ENCODE results near the gene TCF3.

The TCF3 gene

DNA sequence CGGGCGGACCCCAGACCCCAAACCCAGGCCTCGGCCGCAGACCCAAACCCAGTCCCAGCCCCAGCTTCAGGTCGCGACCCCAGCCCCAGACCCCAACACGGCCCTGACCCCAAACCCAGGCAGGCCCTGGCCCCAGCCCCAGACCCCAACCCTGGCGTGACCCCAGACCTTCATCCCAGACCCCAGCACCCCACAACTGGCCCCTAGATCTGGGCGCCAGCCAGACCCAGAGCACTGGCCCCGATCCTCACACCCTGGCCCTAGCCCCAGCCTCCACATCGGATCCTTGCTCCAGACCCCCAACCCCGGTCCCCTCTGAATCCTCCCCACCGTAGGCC, 67.2 kb downstream of the TCF3 start:
- TF ChIP-seq, protein P1, sequence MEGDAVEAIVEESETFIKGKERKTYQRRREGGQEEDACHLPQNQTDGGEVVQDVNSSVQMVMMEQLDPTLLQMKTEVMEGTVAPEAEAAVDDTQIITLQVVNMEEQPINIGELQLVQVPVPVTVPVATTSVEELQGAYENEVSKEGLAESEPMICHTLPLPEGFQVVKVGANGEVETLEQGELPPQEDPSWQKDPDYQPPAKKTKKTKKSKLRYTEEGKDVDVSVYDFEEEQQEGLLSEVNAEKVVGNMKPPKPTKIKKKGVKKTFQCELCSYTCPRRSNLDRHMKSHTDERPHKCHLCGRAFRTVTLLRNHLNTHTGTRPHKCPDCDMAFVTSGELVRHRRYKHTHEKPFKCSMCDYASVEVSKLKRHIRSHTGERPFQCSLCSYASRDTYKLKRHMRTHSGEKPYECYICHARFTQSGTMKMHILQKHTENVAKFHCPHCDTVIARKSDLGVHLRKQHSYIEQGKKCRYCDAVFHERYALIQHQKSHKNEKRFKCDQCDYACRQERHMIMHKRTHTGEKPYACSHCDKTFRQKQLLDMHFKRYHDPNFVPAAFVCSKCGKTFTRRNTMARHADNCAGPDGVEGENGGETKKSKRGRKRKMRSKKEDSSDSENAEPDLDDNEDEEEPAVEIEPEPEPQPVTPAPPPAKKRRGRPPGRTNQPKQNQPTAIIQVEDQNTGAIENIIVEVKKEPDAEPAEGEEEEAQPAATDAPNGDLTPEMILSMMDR (IDR thresholded peaks at IDR 0.05; ENCODE audit: extremely low read depth, insufficient read depth, missing control alignments), result no peak
- DNase-seq (ENCODE audit: low spot score), result no peak
- in situ Hi-C loops (cut with MboI; ENCODE audit: low pct_unique_long_range_greater_than_20kb, low sequenced_read_pairs, unreplicated experiment), result no loop called here

DNA sequence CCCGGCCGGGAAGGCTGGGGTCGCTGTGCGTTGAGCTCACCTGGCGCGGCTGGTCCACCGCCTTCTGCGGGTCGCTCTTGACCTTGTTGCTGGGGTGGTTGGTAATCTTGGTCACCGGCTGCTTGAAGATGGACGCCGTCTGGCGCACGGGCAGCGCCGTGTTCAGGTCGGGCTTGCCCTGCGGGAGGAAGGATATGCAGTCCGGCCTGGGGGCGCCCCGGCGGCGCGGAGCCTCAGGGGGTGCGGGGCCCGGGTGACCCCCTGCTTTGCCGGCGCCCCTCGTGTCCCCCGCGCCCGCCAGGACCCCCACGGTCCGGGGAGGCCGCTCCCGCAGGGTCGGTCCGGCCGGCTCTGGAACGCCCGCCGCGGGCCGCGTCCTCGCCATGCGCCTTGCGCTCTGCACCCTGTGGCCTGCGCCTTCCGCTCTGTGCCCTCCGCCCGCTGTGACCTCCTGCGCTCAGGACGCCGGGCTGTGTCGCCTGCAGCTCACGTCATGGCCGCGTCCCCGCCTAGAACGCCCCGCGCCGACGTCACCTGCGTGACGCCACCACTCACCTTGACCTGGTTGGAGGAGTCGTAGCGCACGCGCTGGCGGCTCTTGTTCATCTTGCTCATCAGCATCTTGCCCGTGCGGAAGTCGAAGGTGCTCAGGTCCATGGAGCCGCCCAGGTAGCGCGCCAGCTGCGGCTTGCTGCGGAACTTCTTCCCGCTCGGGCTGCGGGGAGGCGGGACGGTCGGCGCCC, 67.7 kb downstream of the TCF3 start:
- no peak for DNase-seq (ENCODE audit: low spot score)
- in situ Hi-C loops (cut with MboI; ENCODE audit: low pct_unique_long_range_greater_than_20kb, low sequenced_read_pairs, unreplicated experiment), result no loop called here
- TF ChIP-seq, protein P1 (IDR thresholded peaks at IDR 0.05; ENCODE audit: extremely low read depth, insufficient read depth, missing control alignments), result no peak

GRCh38 chr19:1582201-1582600, 70.2 kb downstream of the TCF3 start:
- TF ChIP-seq, protein P1 (IDR thresholded peaks at IDR 0.05; ENCODE audit: extremely low read depth, insufficient read depth, missing control alignments), result no peak
- in situ Hi-C loops (cut with MboI; ENCODE audit: low pct_unique_long_range_greater_than_20kb, low sequenced_read_pairs, unreplicated experiment), result no loop called here
- DNase-seq (ENCODE audit: low spot score), result no peak

GRCh38 chr19:1580957-1581356, 71.5 kb downstream of the TCF3 start:
- TF ChIP-seq, protein P1 (IDR thresholded peaks at IDR 0.05; ENCODE audit: extremely low read depth, insufficient read depth, missing control alignments), result no peak
- no peak for DNase-seq (ENCODE audit: low spot score)
- in situ Hi-C loops (cut with MboI; ENCODE audit: low pct_unique_long_range_greater_than_20kb, low sequenced_read_pairs, unreplicated experiment), result no loop called here

- no peak for DNase-seq (ENCODE audit: low spot score)
- in situ Hi-C loops (cut with MboI; ENCODE audit: low pct_unique_long_range_greater_than_20kb, low sequenced_read_pairs, unreplicated experiment), result no loop called here
- TF ChIP-seq, protein P1 (IDR thresholded peaks at IDR 0.05; ENCODE audit: extremely low read depth, insufficient read depth, missing control alignments), result no peak
Observed at GRCh38 chr19:1580382-1580781, 72.0 kb downstream of the TCF3 start.

DNA sequence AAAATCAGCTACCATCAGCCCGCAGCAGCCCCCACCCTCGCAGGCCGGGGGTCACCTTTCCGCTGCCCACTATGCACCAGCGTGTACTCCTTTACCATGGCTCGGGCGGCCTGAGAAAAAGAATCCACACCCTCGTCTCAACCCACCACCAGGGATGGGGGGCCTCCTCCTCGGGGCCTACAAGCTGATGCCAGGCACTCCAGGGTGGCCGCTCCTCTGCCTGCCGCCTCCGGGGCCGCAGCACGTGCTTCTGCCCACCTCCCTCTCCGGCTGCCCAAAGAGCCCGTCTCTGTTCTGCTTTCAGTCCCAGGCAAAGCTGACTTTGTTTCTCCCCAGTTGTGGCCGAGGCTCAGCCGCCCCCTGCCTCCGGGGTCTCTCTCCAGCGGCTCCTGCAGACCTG, 73.2 kb downstream of the TCF3 start:
- TF ChIP-seq, protein P1 (IDR thresholded peaks at IDR 0.05; ENCODE audit: extremely low read depth, insufficient read depth, missing control alignments), result no peak
- in situ Hi-C loops (cut with MboI; ENCODE audit: low pct_unique_long_range_greater_than_20kb, low sequenced_read_pairs, unreplicated experiment), result no loop called here
- no peak for DNase-seq (ENCODE audit: low spot score)
